PC-9 (cell line): Measurements from ENCODE around the gene MLANA. TPM values are rescaled to one million over a fixed set of nuclear protein-coding genes. Genes with fewer than 3 reads are reported as not detected.

Experiments
- BruUV-seq: library from RNA; stranded (reverse); fragments of 400-500 nt; replicated peaks from 2 replicates; lab custom pipeline; 2021; lab: Mats Ljungman, UMichigan
- CTCF ChIA-PET: fragments of 300-600 bp; sonication (Branson Sonifier 250); formaldehyde crosslinking; loops from one replicate; lab custom pipeline; 2022; ENCODE audit warnings: antibody characterized with exemption; lab: Charles Lee
- POLR2A ChIA-PET: fragments of 300-600 bp; sonication (Branson Sonifier 250); formaldehyde crosslinking; loops from one replicate; lab custom pipeline; 2022; ENCODE audit warnings: antibody characterized with exemption; ENCODE audit not compliant: unreplicated experiment; lab: Charles Lee
- DNase-seq, 2 experiments: peaks; one replicate each; pipeline versions ENCODE4 v3.0.0 to v3.0.0-alpha.2; 2015 to 2022; ENCODE audit warnings: mixed read lengths in 1 of 2
- H2AFZ ChIP-seq: fragments of 200-600 bp; sonication (generic); 2 replicates; pipeline ENCODE4 v1.8.1; 2017; ENCODE audit warnings: antibody characterized with exemption
- H3F3A ChIP-seq: fragments of 200-600 bp; sonication (generic); 2 replicates; pipeline ENCODE4 v1.8.1; 2017; ENCODE audit warnings: antibody characterized with exemption, mild to moderate bottlenecking, low read depth; ENCODE audit not compliant: insufficient read depth
- H3K27ac ChIP-seq: fragments of 200-600 bp; sonication (generic); 2 replicates; pipeline ENCODE4 v1.6.1; 2016; ENCODE audit warnings: mixed run types
- H3K27me3 ChIP-seq: fragments of 200-600 bp; sonication (generic); 2 replicates; pipeline ENCODE4 v1.6.1; 2016; ENCODE audit warnings: low read depth, mixed run types; ENCODE audit not compliant: insufficient read depth
- H3K36me3 ChIP-seq: fragments of 200-600 bp; sonication (generic); 2 replicates; pipeline ENCODE4 v1.6.1; 2016; ENCODE audit warnings: low read depth, mixed run types
- H3K4me1 ChIP-seq: fragments of 200-600 bp; sonication (generic); replicated peaks from 2 replicates; pipeline ENCODE4 v1.6.1; 2016; ENCODE audit warnings: mixed run types; ENCODE audit not compliant: insufficient read depth
- H3K4me2 ChIP-seq: fragments of 200-600 bp; sonication (generic); 2 replicates; pipeline ENCODE4 v1.6.1; 2017; ENCODE audit warnings: mixed run types
- H3K4me3 ChIP-seq: fragments of 200-600 bp; sonication (generic); 2 replicates; pipeline ENCODE4 v1.6.1; 2016; ENCODE audit warnings: mixed run types
- H3K79me2 ChIP-seq: fragments of 200-600 bp; sonication (generic); 2 replicates; pipeline ENCODE4 v1.6.1; 2017; ENCODE audit warnings: low read depth, mixed run types
- H3K9me2 ChIP-seq: fragments of 200-600 bp; sonication (generic); 2 replicates; pipeline ENCODE4 v1.8.1; 2017; ENCODE audit warnings: mild to moderate bottlenecking; ENCODE audit not compliant: insufficient read depth
- H3K9me3 ChIP-seq: fragments of 200-600 bp; sonication (generic); 2 replicates; pipeline ENCODE4 v1.8.1; 2016; ENCODE audit warnings: low read depth; ENCODE audit not compliant: insufficient read depth
- H4K20me1 ChIP-seq: fragments of 200-600 bp; sonication (generic); 2 replicates; pipeline ENCODE4 v1.8.1; 2017; ENCODE audit not compliant: insufficient read depth
- EZH2 ChIP-seq: fragments of 200-600 bp; sonication (generic); IDR thresholded peaks from 2 replicates; pipeline ENCODE4 v1.8.0; 2017; ENCODE audit warnings: antibody characterized with exemption, low read depth
- intact Hi-C: fragments of 100-400 bp; cut with micrococcal nuclease; formaldehyde crosslinking; loops from one replicate; pipeline ENCODE4 v1.10.0; 2022; ENCODE audit not compliant: unreplicated experiment
- total RNA-seq: library from RNA; stranded (reverse); gene quantifications from 2 replicates; pipeline ENCODE4 v1.2.3, GENCODE V29; 2021
- TF ChIP-seq, protein P1 (sequence below): fragments of 200-600 bp; sonication (generic); conservative IDR thresholded peaks from 2 replicates; pipeline ENCODE4 v1.6.1; 2017; ENCODE audit warnings: mixed run types, antibody characterized with exemption, mild to moderate bottlenecking, moderate library complexity

The MLANA gene
- total RNA-seq, 1 experiment from 2014 or later, result not detected

DNA sequence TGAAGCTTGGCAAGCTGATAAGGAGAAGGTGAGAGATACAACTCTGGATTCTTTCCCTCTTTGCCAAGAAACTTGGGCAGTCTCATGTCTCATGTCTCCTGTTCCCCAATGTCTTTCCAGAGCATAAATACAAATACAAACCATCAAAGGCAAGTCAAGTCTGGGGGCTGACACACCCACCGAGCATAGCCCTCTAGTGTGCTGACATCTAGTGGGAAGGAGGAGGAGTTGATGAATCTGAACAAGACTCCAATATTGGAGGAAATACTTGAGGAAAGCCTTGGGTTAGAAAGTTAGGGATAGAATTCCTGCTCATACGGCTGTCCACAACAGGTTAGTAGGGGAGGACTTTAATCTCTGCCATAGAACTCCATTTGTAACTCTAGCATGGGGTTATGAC is 8.6 kb downstream of the MLANA start:
- no peaks in the 10 kb centered on the region for H3K9me2 ChIP-seq
- H3K4me3 ChIP-seq, result no peak overlapping the region
- intact Hi-C loops, result no loop called here
- H3K27me3 ChIP-seq, result no peaks in the 10 kb centered on the region
- no peaks in the 10 kb centered on the region for H3K36me3 ChIP-seq
- CTCF ChIA-PET, result interaction anchor here (0.5 kb wide), 1 partner anchor 109 kb away, joined by 5 read pairs; a partner anchor contains a TSS
- H4K20me1 ChIP-seq, result no peaks in the 10 kb centered on the region
- H2AFZ ChIP-seq, result no peak overlapping the region
- H3F3A ChIP-seq, result no peaks in the 10 kb centered on the region
- TF ChIP-seq, protein P1, sequence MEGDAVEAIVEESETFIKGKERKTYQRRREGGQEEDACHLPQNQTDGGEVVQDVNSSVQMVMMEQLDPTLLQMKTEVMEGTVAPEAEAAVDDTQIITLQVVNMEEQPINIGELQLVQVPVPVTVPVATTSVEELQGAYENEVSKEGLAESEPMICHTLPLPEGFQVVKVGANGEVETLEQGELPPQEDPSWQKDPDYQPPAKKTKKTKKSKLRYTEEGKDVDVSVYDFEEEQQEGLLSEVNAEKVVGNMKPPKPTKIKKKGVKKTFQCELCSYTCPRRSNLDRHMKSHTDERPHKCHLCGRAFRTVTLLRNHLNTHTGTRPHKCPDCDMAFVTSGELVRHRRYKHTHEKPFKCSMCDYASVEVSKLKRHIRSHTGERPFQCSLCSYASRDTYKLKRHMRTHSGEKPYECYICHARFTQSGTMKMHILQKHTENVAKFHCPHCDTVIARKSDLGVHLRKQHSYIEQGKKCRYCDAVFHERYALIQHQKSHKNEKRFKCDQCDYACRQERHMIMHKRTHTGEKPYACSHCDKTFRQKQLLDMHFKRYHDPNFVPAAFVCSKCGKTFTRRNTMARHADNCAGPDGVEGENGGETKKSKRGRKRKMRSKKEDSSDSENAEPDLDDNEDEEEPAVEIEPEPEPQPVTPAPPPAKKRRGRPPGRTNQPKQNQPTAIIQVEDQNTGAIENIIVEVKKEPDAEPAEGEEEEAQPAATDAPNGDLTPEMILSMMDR, result no peak; the same call in 1 of the 2 replicates
- TF ChIP-seq EZH2, result no peak
- H3K9me3 ChIP-seq, result no peaks in the 10 kb centered on the region
- no TSS peak for BruUV-seq
- H3K4me1 ChIP-seq, result no peaks in the 10 kb centered on the region
- POLR2A ChIA-PET, result no interaction called here
- H3K4me2 ChIP-seq, result no peak overlapping the region
- H3K27ac ChIP-seq, result no peak overlapping the region
- no peaks in the 10 kb centered on the region for H3K79me2 ChIP-seq
- no peak for DNase-seq

DNA sequence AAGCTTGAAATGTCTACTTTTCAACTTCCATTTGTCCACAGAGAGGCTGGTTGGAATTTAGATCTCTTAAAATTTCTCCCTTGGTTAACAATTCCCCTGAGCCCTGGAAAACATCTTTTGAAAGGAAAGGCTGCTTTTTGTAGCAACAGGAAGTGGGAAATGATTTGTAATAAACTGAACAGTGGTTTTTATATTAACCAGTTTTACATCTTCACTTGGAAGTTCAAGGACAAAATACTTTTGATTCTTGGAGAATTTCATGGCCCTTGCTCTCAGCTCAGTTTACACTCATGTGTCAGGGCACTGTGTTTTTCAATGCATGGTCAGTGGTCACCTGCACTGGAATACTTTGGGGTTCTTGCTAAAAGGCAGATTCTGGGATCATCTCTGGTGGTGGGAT is 9.9 kb downstream of the MLANA start:
- H3K9me3 ChIP-seq, result no peaks in the 10 kb centered on the region
- H3K79me2 ChIP-seq, result no peaks in the 10 kb centered on the region
- no peaks in the 10 kb centered on the region for H3K27me3 ChIP-seq
- H3K4me2 ChIP-seq, result no peak overlapping the region
- intact Hi-C loops, result no loop called here
- no peak overlapping the region for H3K27ac ChIP-seq
- TF ChIP-seq EZH2, result no peak
- TF ChIP-seq, protein P1, result no peak
- H3K4me1 ChIP-seq, result no peaks in the 10 kb centered on the region
- H3K9me2 ChIP-seq, result no peaks in the 10 kb centered on the region
- no peak overlapping the region for H3K4me3 ChIP-seq
- ChIA-PET CTCF (no interaction called here), POLR2A (no interaction called here)
- no TSS peak for BruUV-seq
- no peak overlapping the region for H2AFZ ChIP-seq
- no peaks in the 10 kb centered on the region for H3F3A ChIP-seq
- no peaks in the 10 kb centered on the region for H3K36me3 ChIP-seq
- no peak for DNase-seq
- no peaks in the 10 kb centered on the region for H4K20me1 ChIP-seq

DNA sequence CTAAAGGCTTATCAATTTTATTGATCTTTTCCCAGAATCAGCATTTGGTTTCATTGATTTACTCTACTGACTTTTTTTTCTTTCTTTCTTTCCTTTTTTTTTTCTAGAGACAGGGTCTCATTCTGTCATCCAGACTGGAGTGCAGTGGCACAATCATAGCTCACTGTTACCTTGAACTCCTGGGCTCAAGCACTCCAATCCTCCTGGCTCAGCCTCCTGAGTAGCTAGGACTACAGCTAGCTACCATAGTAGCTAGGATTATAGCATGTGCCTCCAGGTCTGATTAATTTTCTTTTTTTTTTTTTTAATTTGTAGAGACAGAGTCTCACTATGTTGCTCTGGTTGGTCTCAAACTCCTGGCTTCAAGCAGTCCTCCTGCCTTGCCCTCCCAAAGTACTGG is 11.7 kb downstream of the MLANA start:
- Histone ChIP-seq H3K36me3 (no peaks in the 10 kb centered on the region), H3K27ac (no peak overlapping the region), H4K20me1 (no peaks in the 10 kb centered on the region), H3K4me1 (no peaks in the 10 kb centered on the region), H3K4me2 (no peak overlapping the region), H3K9me2 (no peaks in the 10 kb centered on the region), H3F3A (no peaks in the 10 kb centered on the region), H3K79me2 (no peaks in the 10 kb centered on the region), H2AFZ (no peak overlapping the region), H3K4me3 (no peak overlapping the region), H3K9me3 (no peaks in the 10 kb centered on the region), H3K27me3 (no peaks in the 10 kb centered on the region)
- no peak for TF ChIP-seq EZH2
- TF ChIP-seq, protein P1, result no peak
- no TSS peak for BruUV-seq
- DNase-seq, result no peak
- ChIA-PET POLR2A (interaction anchor here (0.6 kb wide), 2 partner anchors 140 to 360 kb away, joined by 3 to 7 read pairs; no protein-coding TSS in a partner anchor), CTCF (no interaction called here)
- intact Hi-C loops, result no loop called here
